ENCODE data around the gene ALG10B. TPM values are rescaled to one million over a fixed set of nuclear protein-coding genes. Genes with fewer than 3 reads are reported as not detected.
"Not testable (repeated sequence)": the region's sequence is repeated elsewhere in the genome, so short reads cannot be mapped to it uniquely, and the experiment has no call there.

The ALG10B gene
- polyA plus RNA-seq (ENCODE audit: insufficient read length in 4 of 4), result 10 to 100 TPM; 10.8 to 17.1 (median 11.9) TPM

- peak; percentile 83 to 95 (median 90) for DNase-seq (ENCODE audit: low read depth in 4 of 4, low spot score in 2 of 4)
Measured at GRCh38 chr12:38316391-38317129, at the start of gene ALG10B. TSS of gene ALG10B (plus strand) at chr12:38316774. CDS start at chr12:38316894, 120 bp downstream.

DNA sequence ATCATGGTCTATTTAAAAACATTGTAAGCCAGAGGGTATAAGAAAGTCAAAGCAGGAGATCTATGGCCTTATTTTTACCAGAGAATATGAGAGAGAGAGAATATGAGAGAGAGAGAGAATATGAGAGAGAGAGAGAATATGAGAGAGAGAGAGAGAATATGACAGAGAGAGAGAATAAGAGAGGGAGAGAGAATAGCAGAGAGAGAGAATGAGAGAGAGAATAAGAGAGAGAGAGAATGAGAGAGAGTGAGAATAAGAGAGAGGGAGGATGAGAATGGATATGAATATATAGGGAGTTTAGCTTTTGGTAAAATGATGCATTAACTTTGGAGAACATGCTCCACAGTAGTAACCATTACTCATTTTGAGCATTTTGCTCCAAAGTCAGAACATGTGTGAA, 48.0 kb upstream of the ALG10B start:
- no peak for DNase-seq (ENCODE audit: low read depth in 4 of 4, low spot score in 2 of 4)

DNA sequence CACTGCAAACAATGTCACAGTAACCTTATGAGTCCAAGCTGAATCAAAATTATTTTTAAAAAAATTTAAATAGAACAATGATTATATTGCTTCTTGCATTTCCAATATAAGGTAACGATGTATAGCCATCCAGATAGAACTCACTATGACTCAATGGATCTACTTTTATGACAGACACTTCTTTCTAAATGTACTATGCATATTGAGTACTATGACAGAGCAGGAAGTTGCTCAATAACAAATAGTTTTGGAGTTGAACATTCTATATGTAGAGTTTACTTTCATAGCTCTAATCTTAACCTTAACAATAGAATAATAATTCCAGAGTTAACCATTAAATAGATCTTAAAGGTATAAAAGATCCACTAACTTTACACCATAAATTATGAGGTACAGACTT, 46.7 kb upstream of the ALG10B start:
- DNase-seq (ENCODE audit: low read depth in 4 of 4, low spot score in 2 of 4), result no peak

- DNase-seq (ENCODE audit: low read depth in 4 of 4, low spot score in 2 of 4), result no peak
Measured at GRCh38 chr12:38279756-38280155, 36.8 kb upstream of the ALG10B start.

- no peak for DNase-seq (ENCODE audit: low read depth in 4 of 4, low spot score in 2 of 4)
Measured at GRCh38 chr12:38282886-38283285, 33.7 kb upstream of the ALG10B start.

DNA sequence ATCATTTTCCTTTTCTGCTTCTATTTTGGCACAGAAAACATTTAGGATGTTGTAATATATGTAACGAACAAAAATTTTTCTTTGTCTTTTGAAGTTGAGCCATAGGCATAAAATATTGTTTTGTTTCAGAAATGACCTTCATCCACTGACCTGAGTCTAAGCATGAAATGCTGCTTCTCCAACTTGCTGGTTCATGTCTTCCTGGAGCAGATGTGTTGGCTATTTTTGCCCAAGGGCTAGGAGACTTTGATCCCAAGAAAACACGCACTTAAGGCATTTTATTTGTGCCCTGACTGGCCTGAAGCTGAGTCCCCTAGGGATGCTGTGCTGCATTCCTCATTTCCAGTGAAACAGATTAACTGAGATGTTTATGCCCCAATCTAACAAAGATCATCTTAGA, 27.2 kb upstream of the ALG10B start:
- no peak for DNase-seq (ENCODE audit: low read depth in 4 of 4, low spot score in 2 of 4)

DNA sequence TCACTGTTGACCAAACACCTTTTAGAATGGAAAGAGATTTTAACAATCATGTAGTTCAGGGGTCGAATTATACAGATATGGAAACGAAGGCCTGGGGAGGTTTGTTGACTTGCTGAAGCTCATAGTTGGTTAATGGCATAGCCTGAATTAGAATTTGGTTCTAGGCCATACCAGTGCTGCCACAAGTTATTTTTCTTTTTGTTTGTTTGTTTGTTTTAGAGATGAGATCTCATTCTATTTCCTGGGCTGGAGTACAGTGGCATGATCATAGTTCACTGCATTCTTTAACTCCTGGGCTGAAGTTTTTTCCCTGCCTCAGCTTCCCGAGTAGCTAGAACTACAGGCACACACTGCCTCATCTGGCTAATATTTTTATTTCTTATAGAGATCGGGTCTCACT, 25.4 kb upstream of the ALG10B start:
- DNase-seq (ENCODE audit: low read depth in 4 of 4, low spot score in 2 of 4), result no peak

GRCh38 chr12:38302972-38303371, 13.6 kb upstream of the ALG10B start:
- DNase-seq (ENCODE audit: low read depth in 4 of 4, low spot score in 2 of 4), result not testable (repeated sequence)

- not testable (repeated sequence) for DNase-seq (ENCODE audit: low read depth in 4 of 4, low spot score in 2 of 4)
Measured at GRCh38 chr12:38321966-38322365, 5.4 kb downstream of the ALG10B start.

DNA sequence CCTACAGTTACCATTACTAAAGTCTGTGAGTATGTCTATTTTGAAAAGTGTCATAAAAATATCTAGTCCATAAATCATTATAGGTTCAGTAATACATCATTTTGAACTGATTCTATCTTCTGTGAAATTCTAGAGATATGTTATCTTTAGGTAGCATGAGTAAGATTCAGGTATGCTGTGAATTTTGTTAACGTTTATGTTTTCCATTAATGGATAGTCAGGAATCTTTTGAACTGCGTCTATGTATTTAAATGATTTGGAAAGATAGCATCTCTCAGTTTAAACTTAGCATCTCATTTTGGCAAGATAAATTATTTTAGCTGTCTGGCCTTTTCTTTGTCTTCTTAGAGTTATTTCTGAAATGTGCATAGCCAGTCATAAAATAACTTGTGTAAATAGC, 8.3 kb downstream of the ALG10B start:
- no peak for DNase-seq (ENCODE audit: low read depth in 4 of 4, low spot score in 2 of 4)

DNA sequence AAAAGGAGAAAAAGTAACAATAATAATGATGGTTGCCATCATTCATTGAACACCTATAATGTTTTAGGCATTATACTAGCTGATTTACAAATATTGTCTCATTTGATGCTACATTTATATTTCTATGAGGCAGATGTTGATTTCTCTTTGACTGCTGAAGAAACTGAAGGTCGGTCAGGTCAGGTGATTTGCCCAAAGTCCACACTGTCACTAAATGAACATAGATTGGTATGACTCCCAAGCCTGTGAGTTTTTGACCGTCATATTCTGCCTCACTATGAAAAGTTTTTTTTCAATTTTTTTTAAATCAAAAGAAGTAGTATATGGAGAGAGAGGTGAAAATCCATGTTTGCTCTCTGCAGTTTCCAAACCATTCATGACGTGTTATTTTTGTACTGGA, 10.8 kb downstream of the ALG10B start:
- DNase-seq (ENCODE audit: low read depth in 4 of 4, low spot score in 2 of 4), result no peak

GRCh38 chr12:38328306-38328895, 11.8 kb downstream of the ALG10B start:
- DNase-seq (ENCODE audit: low read depth in 4 of 4, low spot score in 2 of 4), result peak in 2 of 4 donors; percentile 3 to 23

- not testable (repeated sequence) for DNase-seq (ENCODE audit: low read depth in 4 of 4, low spot score in 2 of 4)
Measured at GRCh38 chr12:38330414-38330813, 13.8 kb downstream of the ALG10B start.

- DNase-seq (ENCODE audit: low read depth in 4 of 4, low spot score in 2 of 4), result no peak
Measured at GRCh38 chr12:38332814-38333213, 16.2 kb downstream of the ALG10B start.

GRCh38 chr12:38342444-38342843, 25.9 kb downstream of the ALG10B start:
- DNase-seq (ENCODE audit: low read depth in 4 of 4, low spot score in 2 of 4), result no peak

DNA sequence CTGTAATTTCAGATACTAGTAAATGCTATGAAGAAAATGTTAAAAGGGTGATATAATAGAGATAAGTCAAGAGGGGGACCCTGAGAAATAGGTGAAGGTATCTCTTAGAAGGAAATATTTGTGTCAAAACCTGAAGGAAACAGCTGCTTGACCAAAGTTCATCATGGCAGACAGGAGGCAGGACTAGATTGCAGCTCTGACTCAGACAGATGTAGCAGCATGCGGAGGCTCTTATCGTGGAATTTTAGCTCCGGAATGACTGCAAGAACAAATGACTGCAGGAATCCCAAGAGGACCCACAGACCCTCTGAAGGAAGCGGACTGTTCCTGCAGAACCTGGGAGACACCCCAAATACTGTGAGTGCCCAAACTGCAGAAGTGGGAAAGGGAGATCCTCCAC, 26.7 kb downstream of the ALG10B start:
- not testable (repeated sequence) for DNase-seq (ENCODE audit: low read depth in 4 of 4, low spot score in 2 of 4)

DNA sequence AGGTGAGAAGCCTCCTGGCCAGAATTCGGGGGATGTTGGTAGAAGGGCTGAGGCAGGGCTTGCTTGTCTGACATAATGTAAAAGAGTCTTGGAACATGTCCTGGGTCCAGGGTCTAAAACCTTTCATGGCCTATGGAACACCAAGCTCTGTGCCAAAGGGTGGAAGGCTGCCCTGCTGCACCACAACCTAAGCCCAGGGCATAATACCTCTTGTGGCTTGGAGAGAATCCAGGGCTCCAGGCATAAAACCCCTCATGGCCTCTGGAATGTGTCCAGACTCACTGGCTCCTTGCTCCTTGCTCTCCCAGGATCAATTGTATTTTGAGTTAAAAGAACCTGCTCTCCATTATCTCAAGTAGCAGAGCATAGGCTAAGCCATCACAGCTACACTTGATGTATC, 27.3 kb downstream of the ALG10B start:
- not testable (repeated sequence) for DNase-seq (ENCODE audit: low read depth in 4 of 4, low spot score in 2 of 4)

DNA sequence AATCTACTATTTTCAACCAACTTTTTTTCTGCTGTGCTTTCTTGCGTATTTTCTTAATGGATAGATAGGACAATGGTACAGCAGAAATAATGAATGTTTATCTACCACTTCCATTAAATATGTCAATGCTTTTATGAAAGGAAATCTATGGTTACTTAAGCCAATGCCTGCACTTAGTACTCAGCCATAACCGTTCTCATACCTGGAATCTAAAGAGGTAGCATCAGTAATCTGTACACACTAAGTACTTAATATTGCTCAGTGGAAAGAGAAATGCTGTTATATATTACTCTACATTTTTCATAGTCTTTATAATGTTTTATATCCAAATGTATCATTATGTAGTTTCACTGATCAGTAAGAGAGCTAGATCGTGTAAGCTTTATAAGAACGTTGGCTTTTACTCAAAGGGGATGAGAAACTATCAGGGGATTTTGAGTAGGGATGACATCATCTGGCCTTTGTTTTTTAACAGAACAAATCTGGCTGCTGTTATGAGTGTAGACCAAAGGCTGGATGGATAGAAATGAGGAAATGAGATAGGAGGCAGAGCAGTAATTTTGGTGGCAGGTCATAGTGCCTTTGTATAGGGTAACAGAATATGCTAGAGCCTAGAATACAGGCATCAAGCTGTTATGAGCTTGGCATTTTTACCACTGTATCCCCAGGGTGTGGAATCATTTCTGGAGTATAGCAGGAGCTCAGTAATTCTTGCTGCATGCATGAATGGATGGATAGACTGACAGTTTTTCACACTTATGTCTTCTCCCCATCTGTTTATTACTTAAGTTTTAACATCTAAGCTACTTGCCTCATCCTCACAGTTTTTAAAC, 34.0 kb downstream of the ALG10B start:
- DNase-seq (ENCODE audit: low read depth in 4 of 4, low spot score in 2 of 4), result no peak

DNA sequence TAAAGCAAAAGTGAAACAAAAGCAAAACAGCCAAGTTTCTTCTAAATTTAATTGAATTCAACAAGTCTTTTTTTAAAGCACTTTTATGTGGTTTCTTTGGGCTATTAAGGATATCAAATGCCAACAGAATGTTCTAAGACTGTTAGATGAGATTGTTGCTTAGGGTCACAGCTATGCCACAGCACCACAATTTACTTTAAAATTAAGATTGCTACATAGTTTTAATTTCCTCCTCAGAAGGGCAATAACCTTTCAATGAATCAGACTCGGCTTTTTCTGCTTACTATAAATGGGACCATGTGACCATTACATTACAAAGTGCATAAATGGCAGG, 34.6 kb downstream of the ALG10B start:
- not testable (repeated sequence) for DNase-seq (ENCODE audit: low read depth in 4 of 4, low spot score in 2 of 4)

GRCh38 chr12:38367506-38367905, 50.9 kb downstream of the ALG10B start:
- no peak for DNase-seq (ENCODE audit: low read depth in 4 of 4, low spot score in 2 of 4)

DNA sequence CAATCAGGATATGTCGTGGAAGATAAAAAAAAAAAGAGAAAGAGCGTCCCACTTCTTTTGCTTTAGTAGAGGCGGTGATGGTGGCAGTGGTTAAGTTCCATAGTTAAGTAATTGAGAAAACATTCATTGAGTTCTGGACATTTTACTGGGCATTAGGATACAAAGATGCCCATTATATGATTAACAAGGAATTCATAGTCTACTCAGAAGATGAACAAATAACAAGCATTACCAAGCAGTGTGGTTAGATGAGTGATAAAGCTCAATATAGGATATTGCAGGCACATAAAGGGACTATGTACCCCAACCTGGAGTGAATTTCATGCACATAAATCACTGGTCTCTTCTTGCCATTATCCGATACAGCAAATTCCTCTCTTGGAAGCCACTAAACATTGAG, 53.7 kb downstream of the ALG10B start:
- no peak for DNase-seq (ENCODE audit: low read depth in 4 of 4, low spot score in 2 of 4)

- no peak for DNase-seq (ENCODE audit: low read depth in 4 of 4, low spot score in 2 of 4)
Measured at GRCh38 chr12:38373784-38374183, 57.2 kb downstream of the ALG10B start.
